CD1c-positive myeloid dendritic cell (primary cell): ENCODE results near the gene OR11A1.
"Not testable (repeated sequence)": the region's sequence is repeated elsewhere in the genome, so short reads cannot be mapped to it uniquely, and the experiment has no call there.

ENCODE experiments used
- DNase-seq: peaks from one replicate; pipeline ENCODE4 v3.0.0-alpha.2; 2016; ENCODE audit errors: extremely low spot score

Gene OR11A1

DNA sequence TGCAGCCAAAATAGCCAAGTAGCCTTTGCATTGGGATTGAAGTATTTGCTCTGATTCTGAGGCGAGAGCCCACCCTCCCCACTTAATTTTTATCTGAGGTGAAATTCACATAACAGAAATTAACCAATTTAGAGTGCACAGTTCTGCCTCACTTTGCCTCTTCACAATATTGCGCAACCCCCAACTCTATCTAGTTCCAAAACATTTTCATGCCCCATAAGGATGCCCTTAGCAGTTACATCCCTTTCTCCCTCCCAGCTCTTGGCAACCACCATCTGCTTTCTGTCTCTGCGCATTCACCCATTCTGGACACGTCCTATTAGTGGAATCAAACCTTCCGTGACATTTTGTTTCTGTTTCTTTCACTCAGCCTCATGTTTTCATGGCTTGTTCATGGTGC is 21.9 kb upstream of the OR11A1 start:
- DNase-seq = no peak

DNA sequence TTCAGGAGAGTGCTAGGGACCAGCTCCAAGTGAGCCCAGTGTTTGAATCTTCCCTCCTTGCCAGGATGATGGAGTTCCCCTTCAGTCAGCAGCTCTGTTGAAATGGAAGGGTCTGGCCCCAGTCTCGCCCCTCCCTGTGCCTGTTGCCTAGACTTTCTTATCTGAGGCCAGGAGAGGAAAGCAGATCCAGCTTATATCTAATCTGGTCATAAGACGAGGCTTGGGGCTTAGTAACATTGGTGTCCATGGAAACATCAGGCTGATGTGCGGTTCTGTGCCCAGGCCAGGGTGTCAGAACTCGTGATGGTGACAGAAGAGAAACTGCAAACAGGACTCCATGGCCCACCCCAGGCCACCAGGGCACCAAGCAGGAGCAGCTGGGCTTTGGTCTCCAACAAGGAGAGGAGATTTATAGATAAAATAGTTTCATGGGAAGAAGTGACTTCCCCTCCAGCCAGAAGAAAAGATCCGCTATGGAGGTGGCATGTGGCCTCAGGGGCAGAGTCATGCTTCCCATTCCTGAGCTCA is 21.1 kb upstream of the OR11A1 start:
- DNase-seq = no peak

DNA sequence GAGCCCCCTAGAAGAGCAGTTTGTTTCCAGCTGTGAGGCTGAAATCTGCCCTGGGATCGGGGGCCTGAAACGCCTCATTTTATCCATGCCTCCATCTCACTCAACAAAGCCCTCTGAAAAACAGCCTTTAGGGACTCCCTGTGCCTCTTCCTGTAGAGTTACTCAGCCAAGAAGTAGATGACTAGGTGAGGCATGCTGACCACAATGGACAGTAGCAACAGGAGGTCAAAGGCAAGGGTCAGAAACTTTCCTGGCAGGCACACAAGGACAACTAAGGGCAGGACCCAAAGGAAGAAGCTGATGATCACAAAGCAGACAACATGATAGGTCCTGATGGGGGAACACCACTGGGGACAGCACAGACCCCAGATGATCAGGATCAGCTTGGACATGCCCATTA is 18.1 kb upstream of the OR11A1 start:
- DNase-seq = no peak

DNA sequence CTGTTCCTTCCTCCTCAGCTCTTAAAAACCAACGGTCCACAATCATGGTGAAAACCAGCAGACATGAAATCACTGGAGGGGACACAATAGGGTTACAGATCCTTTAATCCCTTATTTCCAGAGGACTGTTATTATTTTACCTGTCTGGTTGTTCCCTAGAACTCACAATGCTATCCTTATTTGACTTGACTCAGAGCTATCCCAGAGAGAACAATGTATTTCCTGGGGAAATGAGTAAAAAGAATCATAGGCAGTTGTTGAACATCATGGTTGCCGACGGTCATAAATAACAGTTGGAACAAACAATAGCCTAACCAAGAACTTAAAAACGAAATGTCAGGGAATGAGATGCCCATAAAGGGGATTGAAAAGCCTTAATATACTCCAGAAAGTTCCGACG is 9.4 kb upstream of the OR11A1 start:
- no peak for DNase-seq

DNA sequence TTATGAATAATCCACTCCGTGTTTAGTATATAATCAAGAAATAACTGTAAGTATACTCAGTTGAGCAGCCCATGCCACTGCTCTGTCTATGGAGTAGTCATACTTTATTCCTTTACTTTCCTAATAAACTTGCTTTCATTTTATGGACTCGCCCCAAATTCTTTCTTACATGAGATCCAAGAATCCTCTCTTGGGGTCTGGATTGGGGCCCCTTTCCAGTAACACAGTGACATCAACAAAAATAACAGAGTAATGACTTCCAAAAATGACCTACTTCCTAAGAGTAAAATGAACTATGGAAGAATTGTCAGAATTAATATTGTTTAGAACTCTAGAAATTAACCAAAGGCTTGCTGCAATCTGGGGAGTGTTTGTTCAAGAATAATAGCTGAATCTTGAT is 8.9 kb upstream of the OR11A1 start:
- no peak for DNase-seq

DNA sequence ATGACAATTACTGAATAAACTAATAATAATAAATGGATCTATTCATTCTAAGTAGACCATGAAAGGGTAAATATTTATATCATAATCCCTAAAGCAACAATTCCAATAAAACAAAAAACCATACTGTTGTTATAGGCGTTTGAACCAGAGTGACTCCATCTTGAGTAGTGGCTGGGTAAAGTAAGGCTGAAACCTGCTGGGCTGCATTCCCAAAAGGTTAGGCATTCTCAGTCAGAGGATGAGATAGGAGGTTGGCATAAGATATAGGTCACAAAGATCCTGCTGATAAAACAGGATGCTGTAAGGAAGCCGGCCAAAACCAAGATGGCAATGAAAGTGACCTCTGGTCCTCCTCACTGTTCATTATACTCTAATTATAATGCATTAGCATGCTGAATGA is 8.4 kb upstream of the OR11A1 start:
- DNase-seq = no peak

DNA sequence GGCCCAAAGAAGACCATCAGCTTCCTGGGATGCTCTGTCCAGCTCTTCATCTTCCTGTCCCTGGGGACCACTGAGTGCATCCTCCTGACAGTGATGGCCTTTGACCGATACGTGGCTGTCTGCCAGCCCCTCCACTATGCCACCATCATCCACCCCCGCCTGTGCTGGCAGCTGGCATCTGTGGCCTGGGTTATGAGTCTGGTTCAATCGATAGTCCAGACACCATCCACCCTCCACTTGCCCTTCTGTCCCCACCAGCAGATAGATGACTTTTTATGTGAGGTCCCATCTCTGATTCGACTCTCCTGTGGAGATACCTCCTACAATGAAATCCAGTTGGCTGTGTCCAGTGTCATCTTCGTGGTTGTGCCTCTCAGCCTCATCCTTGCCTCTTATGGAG is 5.2 kb upstream of the OR11A1 start:
- DNase-seq = no peak

DNA sequence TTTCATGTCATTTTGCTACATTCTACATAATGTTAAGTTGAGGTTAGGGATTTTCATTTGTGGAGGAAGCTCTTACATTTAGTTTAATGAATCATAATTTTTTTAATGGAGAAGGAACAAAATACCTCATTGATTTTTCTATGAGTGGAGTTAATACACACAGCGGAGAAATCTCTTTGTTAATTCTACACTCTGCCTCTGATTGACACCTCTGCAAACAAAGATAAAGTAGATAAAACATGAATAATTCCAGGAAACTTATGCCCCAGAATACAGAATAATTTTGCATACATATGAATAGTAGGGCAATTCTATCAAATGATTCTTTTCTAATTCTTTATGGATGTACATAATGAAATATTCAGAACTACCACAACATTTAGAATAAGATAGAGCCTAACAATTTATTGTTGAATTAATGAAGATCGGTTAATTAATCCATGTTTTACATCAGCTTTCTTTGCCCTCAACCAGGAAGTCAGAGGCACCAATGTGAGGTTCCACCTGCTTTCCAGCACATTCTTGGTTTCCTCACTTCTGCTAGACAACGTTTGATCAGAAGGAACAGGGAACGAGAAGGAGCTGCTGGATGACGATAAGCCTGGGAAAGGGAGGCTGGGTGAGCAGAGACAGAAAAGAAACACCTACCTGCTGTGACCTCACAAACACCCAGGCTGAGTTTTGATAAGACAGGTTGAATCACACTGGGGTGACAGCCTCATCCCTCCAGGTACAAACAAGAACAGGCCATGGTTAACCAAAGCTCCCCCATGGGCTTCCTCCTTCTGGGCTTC is 4.3 kb upstream of the OR11A1 start:
- no peak for DNase-seq

DNA sequence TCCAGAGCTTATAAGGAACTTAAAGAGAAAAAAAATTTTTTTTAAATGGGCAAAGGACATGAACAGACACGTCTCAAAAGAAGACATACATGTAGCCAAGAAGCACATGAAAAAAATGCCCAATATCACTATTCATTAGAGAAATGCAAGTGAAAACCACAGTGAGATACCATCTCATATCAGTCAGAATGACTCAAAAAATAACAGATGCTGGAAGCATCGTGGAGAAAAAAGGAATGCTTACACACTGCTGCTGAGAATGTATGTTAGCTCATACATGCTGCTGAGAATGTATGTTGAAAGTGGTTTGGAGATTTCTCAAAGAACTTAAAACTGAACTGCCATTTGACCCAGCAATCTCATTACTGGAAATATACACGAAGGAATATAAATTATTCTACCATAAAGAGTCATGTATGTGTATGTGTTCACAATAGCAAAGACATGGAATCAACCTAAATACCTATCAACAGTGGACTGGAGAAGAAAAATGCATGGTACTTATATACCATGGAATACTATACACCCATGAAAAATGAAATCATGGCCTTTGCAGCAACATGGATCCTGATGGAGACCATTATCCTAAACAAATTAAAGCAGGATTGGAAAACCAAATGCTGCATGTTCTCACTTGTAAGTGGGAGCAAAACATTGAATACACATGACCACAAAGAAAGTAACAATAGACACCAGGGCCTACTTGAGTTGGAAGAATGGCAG is 5.2 kb downstream of the OR11A1 start:
- DNase-seq = no peak

DNA sequence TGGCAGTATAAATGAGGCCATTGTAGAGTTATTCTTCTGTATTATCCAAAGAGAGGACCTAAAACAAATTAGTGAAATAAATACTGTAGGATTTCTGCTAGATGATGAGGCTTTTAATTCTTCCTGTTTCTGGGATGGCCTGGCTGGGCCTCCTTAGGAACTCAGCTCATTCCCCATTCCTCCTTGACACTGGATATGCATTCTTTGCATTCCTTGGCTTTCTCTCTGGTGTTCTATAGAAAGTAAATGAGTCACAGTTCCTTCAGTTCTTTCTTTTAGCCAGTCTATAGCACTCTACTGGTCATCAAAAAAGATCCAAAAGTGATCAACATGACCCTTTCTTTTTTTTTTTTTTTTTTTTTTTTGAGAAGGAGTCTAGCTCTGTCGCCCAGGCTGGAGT is 9.2 kb downstream of the OR11A1 start:
- no peak for DNase-seq

DNA sequence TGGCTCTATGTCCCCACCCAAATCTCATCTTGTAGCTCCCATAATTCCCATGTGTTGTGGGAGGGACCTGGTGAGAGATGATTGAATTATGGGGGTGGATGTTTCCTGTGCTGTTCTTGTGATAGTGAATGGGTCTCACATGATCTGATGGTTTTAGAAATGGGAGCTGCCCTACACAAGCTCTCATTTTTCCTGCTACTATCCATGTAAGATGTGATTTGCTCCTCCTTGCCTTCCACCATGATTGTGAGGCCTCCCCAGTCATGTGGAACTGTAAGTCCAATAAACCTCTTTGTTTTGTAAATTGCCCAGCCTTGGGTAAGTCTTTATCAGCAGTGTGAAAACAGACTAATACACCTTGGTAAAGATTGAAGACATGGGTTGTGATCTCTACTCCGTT is 12.8 kb downstream of the OR11A1 start:
- not testable (repeated sequence) for DNase-seq

DNA sequence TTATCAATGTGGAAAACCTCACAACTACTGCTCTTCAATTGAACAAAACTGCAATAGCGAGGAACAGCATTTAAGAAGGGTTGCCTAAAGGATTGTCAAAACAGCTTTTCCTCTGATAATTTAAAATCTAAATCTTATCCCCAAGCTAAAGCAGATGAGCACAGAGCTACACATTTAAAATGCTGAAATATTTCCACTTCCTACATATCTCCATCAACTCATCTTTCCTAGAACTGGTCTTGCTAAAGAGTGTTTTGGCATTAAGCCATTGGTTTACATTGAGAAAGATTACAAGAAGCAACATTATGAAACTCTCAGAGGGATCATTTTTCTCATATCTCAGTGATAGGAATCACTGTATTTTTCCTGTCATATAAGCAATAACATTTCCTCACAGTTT is 14.2 kb downstream of the OR11A1 start:
- DNase-seq = no peak

DNA sequence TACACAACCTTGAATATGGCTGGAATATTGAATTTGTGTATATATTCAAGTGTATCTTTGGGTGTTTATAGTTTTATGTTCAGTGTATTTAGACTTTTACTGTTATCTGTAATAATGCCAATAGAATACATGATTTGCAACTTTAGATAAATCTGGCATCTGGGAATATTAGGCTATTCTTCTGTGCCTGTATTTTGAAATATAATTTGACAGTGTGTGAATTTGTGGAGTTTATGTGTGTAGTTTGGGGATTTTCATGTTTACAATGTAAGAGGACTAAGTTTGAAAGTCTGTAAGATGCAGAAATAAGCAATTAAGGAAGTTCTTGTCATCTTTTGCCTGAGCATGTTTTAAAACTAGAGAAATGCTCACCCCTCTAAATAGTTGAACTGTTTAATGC is 17.9 kb downstream of the OR11A1 start, which contains the start of gene OR10C1:
Gene OR10C1, plus strand, starts transcription at position 301 of the 400 bp plus-strand sequence. CDS start 710 bp downstream, outside the sequence.
- no peak for DNase-seq

DNA sequence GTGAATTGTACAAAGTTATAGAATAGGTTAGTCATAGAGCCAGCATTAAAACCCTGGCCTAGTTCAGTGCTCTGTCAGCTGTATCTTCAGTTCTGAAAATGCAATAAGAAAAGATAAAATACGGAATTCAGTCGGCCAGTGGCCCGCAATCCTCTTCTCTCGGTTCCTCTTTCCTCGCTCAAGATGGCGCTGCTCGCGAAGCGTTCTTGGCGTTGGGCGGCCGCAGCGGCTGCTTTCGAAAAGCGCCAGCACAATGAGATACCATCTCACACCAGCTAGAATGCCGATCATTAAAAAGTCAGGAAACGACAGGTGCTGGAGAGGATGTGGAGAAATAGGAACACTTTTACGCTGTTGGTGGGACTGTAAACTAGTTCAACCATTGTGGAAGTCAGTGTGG is 20.1 kb downstream of the OR11A1 start:
- DNase-seq = not testable (repeated sequence)

DNA sequence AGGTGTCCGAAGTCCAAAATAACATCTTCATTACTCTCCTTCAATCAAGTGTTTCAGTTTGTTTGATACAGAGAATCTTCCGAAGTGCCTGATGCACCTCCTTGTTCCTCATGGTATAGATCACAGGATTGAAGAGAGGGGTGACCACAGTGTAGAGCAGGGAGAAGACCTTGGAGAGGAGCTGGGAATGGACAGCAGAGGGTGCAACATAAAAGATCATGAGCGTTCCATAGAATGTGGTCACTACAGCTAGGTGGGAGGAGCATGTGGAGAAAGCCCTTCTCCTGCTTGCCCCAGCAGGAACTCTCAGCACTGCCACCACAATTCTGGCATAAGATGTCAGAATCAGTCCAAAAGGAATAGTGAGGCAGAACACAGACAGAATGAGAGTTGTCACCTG is 30.2 kb downstream of the OR11A1 start:
- DNase-seq = no peak

DNA sequence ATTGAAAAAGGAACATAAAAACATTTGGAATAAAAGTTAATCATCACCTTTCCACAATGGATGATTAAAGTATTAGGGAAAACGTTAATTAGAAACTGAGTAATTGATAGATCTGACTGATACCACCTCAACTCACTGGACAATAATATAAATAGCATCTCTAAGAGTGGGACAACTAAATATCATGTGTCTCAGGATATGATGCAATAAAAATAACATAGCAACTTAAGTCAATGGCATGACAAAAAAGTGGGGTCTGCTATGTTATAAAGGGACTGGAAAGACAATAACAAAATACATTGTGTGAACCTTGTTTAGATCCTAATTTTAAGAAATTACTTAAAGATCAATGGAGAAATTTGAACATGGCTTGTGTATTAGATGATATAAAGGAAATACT is 31.8 kb downstream of the OR11A1 start:
- DNase-seq = no peak

DNA sequence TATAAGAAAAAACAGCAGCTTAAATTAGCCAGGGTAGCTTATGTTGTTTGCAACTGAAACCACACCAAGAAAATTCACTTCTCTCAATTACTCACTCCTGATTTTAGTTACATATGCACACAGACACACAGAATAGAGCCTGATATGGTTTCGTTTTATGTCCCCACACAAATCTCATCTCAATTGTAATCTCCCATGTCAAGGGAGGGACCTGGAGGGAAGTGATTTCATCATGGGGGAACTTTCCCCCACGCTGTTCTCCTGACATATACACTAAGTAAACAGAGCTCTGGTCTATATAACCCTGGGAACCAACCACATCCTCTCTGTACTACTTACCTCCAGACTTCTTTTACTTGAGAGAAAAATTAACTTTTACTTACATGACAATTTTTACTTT is 32.3 kb downstream of the OR11A1 start:
- no peak for DNase-seq

DNA sequence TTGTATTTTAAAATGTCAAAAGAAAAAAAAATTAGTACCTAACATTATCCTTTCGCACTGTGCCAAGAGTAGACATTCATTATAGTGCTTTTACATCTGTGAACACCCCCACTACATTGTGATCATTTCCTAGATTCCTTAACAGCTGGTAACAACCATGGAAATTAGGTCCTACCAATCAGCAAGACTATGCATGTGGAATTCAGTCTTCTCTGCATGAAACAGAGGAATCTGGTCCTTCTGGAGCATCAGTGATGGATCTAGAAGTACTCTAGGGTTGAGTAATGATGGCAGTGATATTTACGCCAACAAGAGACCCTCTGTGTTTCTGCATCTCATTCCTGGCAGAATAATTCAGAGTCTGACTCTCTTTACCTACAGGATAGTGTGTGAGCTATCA is 32.7 kb downstream of the OR11A1 start:
- DNase-seq = no peak

DNA sequence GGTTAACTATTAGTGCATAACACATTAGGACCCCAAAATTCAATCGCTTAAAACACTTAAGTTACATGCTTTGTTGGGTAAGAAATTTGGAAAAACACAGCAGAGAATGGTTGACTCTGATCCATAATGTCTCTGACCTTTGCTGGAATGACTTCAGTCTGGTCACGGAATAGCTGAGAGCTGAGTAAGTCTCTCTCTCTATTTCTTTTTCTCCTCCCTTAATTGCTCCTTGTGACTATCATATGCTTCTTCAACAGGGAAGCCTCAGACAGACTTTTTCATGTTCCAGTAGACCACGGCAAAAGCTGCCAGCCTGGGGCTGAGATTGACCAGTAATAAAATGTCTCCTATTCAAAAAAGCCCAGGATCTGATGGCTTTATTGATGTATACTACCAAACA is 37.4 kb downstream of the OR11A1 start:
- DNase-seq = no peak

DNA sequence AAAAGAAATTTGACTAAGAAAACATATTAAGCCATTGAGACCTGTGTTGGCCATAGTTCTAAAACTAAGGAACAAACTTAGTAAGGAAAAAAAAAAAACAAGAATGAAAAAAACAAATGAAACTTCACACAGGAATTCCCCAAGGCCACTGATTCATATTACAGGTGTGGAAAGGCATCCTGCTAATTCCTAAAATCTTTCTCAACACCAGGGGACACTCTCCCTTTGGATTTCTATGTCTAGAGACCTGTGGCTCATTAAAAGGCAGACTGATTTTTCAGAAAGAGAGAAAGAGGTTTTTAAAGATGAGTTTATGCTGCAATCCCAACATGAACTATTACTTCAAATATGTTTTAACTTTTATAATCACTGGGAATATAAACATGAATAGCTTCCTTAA is 42.3 kb downstream of the OR11A1 start, which contains the start of gene OR12D1:
Gene OR12D1, plus strand, starts transcription at position 341 of the 400 bp plus-strand sequence.
- no peak for DNase-seq

DNA sequence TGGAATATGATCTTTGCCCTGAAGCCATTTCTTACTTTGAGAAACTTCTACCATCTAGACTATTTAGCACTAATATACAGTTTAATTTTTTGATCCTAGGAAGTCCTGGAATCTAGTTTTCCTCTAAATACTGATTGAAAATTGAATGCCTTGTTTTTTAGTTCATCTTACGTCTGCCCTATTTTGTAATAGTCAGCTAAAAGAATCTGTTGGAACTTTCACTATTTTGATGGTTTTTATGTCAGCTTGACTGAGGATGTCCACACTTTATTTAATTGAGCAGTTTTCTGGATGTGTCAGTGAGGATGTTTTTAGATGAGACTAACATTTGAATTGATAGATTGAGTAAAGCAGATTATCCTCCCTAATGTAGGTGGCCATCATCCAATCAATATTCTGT is 53.1 kb downstream of the OR11A1 start:
- DNase-seq = no peak

DNA sequence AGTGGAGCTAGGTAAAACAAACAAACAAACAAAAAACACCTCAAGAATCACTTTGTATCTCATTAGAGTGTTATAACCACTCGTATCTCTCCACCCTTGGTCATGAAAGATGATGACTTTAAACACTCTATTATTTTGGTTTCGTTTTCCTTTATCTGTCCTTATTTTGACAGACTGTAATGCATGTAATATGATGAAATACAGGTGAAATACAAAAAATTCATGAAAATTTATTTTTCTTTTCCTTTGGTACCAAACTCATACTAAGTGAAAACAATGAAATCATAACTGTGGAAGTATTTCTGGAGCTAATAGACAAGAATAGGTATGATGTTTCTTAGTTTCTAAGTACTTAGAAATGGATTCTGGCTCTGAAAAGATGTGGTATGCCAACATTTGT is 57.3 kb downstream of the OR11A1 start:
- DNase-seq = no peak

DNA sequence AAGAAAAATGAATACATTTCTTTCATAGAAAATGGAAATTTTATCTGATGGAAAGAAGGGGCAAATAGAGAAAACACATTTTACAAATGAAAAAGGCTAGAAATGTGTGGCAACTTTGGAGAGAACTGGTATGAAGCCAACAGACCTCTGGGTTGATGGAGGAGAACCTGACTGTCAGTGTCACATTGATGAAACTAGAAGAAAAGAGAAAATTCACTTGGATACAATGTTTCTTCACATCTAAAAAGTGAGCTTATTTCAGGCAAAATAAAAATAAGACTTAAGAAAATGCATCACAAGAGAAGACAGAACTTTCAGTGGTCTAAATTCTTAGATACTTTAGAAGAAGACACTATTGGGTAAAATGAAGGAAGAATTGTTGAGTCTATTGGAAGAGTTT is 61.5 kb downstream of the OR11A1 start, which contains the start of gene OR12D2:
Gene OR12D2, plus strand, starts transcription at position 301 of the 400 bp plus-strand sequence. CDS start 1,069 bp downstream, outside the sequence.
- no peak for DNase-seq
